ENCODE data around the gene SCNN1A.
A peak's percentile ranks its signal among the peaks of the same experiment; 100 is the strongest.

The SCNN1A gene

DNA sequence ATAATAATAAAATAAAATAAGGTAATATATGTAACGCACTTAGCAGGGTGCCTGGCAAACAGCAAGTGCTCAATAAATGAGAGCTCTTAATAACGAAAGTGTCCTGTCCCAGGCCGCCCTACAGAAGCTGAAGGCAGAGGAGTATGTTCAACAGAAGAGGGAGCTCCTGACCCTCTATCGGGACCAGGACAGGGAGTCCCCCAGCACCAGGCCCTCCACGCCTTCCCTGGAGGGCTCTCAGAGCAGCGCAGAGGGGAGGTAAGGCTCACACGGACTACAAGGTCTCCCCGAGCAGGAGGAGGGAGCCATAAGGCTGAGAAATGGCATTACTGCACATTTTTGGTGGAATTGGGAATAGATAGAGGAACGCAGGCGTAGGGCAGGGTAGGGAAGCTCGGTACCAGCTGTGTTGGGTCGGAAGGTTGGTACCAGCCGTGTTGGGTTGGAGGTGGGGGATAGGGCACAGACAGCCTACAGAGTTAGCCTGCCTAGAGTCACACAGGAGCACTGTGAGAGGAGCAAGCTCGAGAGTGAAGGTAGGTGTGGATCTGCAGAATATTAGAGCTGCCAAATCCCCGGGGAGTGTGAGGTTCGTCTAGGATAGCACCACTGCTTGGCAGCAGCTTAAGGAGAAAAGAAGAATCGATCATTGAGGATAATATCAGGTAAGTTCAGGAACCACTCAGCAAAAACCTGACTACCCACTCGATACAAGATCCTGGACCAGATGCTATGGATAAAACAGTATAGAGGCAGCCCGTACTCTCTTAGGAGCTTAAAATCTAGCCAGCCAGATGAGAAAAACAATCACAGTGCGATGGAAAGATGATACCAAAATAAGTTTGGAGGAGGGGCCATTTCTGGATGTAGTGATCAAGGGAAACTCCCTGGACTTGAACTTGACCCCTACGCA is 48.8 kb downstream of the SCNN1A start:
- Histone ChIP-seq H3K36me3 (ENCODE audit: insufficient read depth, low read length) (no peaks in the 10 kb centered on the region), H3K4me1 (ENCODE audit: insufficient read depth, low read length, severe bottlenecking) (peaks cover 16% of the 10 kb centered on the region), H3K27ac (ENCODE audit: low read depth, low read length, poor library complexity, severe bottlenecking) (no peak overlapping the region), H3K9me2 (ENCODE audit: low read depth, low read length) (no peaks in the 10 kb centered on the region), H3K9ac (ENCODE audit: low read length) (no peak overlapping the region), H3K4me2 (ENCODE audit: low read length) (no peak overlapping the region), H3K79me2 (ENCODE audit: insufficient read depth, low read length) (no peaks in the 10 kb centered on the region), H3F3A (ENCODE audit: insufficient read depth, low read length) (no peaks in the 10 kb centered on the region), H2AFZ (ENCODE audit: low read length) (no peak overlapping the region), H4K20me1 (ENCODE audit: insufficient read depth, low read length) (no peaks in the 10 kb centered on the region), H3K9me3 (ENCODE audit: low read length) (no peaks in the 10 kb centered on the region), H3K27me3 (ENCODE audit: insufficient read depth, low read length) (0 out of 2 replicates have a peak, but pooled peaks cover 3% of the 10 kb centered on the region), H3K4me3 (ENCODE audit: low read depth, low read length, poor library complexity, severe bottlenecking) (no peak overlapping the region)
- TF ChIP-seq EZH2 (IDR thresholded peaks at IDR 0.05; ENCODE audit: borderline replicate concordance, low read length), result no peak
- TF ChIP-seq, protein P1, sequence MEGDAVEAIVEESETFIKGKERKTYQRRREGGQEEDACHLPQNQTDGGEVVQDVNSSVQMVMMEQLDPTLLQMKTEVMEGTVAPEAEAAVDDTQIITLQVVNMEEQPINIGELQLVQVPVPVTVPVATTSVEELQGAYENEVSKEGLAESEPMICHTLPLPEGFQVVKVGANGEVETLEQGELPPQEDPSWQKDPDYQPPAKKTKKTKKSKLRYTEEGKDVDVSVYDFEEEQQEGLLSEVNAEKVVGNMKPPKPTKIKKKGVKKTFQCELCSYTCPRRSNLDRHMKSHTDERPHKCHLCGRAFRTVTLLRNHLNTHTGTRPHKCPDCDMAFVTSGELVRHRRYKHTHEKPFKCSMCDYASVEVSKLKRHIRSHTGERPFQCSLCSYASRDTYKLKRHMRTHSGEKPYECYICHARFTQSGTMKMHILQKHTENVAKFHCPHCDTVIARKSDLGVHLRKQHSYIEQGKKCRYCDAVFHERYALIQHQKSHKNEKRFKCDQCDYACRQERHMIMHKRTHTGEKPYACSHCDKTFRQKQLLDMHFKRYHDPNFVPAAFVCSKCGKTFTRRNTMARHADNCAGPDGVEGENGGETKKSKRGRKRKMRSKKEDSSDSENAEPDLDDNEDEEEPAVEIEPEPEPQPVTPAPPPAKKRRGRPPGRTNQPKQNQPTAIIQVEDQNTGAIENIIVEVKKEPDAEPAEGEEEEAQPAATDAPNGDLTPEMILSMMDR (IDR thresholded peaks at IDR 0.05; ENCODE audit: low read length), result peak; percentile 48

DNA sequence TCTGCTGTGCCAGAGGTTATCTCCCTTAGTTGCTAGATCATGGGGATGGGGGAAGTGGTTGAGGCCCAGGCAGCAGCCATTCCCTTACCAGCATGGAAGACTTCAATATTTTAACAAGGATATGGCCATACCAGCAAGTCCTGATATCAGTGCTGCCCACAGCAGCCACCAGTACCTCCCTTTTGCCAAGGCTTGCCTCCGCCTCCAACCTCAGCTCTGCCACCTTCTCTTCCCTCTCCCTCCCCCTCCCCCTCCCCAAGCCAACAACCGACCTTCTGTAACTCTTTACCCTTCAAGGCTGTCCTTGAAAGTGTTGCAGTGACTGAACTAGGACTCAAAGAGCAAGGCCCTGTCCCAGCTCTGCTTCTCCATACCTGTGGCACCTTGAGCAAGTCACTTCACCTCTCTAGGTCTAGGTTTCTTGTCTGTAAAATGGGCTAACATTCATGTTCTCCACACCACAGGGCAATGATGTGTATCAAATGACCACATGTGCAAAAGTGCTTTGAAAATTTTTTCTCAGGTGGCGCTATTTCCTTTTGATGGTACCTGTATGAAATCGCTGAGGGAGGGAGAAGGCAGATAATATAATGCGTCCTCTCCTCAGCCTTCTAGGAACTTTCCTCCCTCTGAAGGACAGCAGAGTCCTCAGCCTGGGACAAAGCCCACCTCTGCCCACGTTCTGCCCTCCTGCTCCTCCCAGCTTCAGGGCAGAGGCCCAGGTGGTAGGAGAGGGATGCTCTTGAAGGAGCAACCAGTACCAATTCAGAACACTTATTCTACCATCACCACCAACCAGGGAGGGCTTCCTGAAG is 50.2 kb downstream of the SCNN1A start:
- Histone ChIP-seq H3K4me3 (ENCODE audit: low read depth, low read length, poor library complexity, severe bottlenecking) (no peak overlapping the region), H4K20me1 (ENCODE audit: insufficient read depth, low read length) (no peaks in the 10 kb centered on the region), H3K4me2 (ENCODE audit: low read length) (no peak overlapping the region), H3K4me1 (ENCODE audit: insufficient read depth, low read length, severe bottlenecking) (peaks cover 16% of the 10 kb centered on the region), H3K79me2 (ENCODE audit: insufficient read depth, low read length) (no peaks in the 10 kb centered on the region), H3K36me3 (ENCODE audit: insufficient read depth, low read length) (no peaks in the 10 kb centered on the region), H3K9ac (ENCODE audit: low read length) (no peak overlapping the region), H2AFZ (ENCODE audit: low read length) (no peak overlapping the region), H3K27me3 (ENCODE audit: insufficient read depth, low read length) (no peaks in the 10 kb centered on the region), H3K27ac (ENCODE audit: low read depth, low read length, poor library complexity, severe bottlenecking) (no peak overlapping the region), H3F3A (ENCODE audit: insufficient read depth, low read length) (no peaks in the 10 kb centered on the region), H3K9me3 (ENCODE audit: low read length) (no peaks in the 10 kb centered on the region), H3K9me2 (ENCODE audit: low read depth, low read length) (no peaks in the 10 kb centered on the region)
- TF ChIP-seq, protein P1 (IDR thresholded peaks at IDR 0.05; ENCODE audit: low read length), result peak; percentile 22; the same call in 1 of the 2 replicates
- TF ChIP-seq EZH2 (IDR thresholded peaks at IDR 0.05; ENCODE audit: borderline replicate concordance, low read length), result no peak

DNA sequence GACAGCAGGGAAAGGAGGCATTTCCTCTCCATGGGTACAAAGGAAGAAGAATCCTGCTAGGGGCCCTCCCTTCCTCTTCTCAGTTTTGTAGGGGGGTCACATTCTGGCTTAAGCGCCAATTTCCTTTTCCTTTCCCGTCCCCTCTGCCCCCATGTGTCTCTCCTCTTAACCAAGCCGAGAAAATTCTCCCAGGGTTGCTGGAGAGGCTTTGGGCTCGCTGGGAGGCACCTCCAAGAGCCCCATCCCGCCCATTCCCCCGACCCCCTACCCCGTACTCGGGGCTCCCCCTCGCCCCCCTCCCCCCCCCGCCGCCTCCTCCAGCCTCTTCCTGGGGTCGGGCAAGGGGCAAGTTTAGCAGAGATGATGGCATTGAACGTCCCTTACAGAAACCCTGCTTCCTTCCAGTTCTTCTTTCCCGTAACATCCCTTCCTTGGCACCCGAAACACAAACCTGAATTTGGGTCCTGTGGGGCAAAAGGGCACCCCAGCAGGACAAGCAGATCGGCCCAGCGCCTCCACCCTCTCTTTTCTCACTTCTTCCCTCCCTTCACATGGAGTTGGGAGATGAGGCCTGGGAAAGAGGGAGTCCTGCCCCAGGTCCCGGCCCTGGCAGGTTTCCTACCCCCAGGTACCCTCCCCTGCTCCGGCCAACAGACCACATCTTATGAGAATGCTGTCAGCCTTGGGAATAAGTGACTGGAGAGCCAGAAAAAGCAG is 51.2 kb downstream of the SCNN1A start:
- Histone ChIP-seq H3K27ac (ENCODE audit: low read depth, low read length, poor library complexity, severe bottlenecking) (no peak overlapping the region), H3K27me3 (ENCODE audit: insufficient read depth, low read length) (no peaks in the 10 kb centered on the region), H3K9me3 (ENCODE audit: low read length) (no peaks in the 10 kb centered on the region), H2AFZ (ENCODE audit: low read length) (no peak overlapping the region), H3K4me2 (ENCODE audit: low read length) (no peak overlapping the region; the same call in 1 of the 2 replicates), H3F3A (ENCODE audit: insufficient read depth, low read length) (no peaks in the 10 kb centered on the region), H3K4me3 (ENCODE audit: low read depth, low read length, poor library complexity, severe bottlenecking) (no peak overlapping the region), H4K20me1 (ENCODE audit: insufficient read depth, low read length) (no peaks in the 10 kb centered on the region), H3K9ac (ENCODE audit: low read length) (no peak overlapping the region), H3K4me1 (ENCODE audit: insufficient read depth, low read length, severe bottlenecking) (peaks cover 16% of the 10 kb centered on the region), H3K9me2 (ENCODE audit: low read depth, low read length) (no peaks in the 10 kb centered on the region), H3K36me3 (ENCODE audit: insufficient read depth, low read length) (no peaks in the 10 kb centered on the region), H3K79me2 (ENCODE audit: insufficient read depth, low read length) (no peaks in the 10 kb centered on the region)
- TF ChIP-seq EZH2 (IDR thresholded peaks at IDR 0.05; ENCODE audit: borderline replicate concordance, low read length), result no peak
- TF ChIP-seq, protein P1 (IDR thresholded peaks at IDR 0.05; ENCODE audit: low read length), result no peak

All from OCI-LY1 (cell line).